Fibroblast of lung (primary cell): ENCODE data around the gene ATL1.

Experiments used
- CTCF ChIP-seq, 2 donors: IDR thresholded peaks in 1 of 2; conservative IDR thresholded peaks in 1 of 2; 1 replicate in 1 of 2; 2 replicates in 1 of 2; pipeline ENCODE4 v1.5.1; 2011 to 2012; ENCODE audit warnings: low read length in 2 of 2, control low read depth in 1 of 2, inconsistent platforms in 1 of 2, low read depth in 1 of 2, mild to moderate bottlenecking in 1 of 2
- EZH2 ChIP-seq: IDR thresholded peaks from 2 replicates; pipeline ENCODE4 v1.5.1; 2012; ENCODE audit warnings: low read length, control low read depth, mild to moderate bottlenecking; ENCODE audit errors: missing control alignments

- TF ChIP-seq CTCF (conservative IDR thresholded peaks at IDR 0.05 in 1 of 2, IDR thresholded peaks at IDR 0.05 in 1 of 2; ENCODE audit: low read depth in 1 of 2, low read length in 2 of 2): no peak
- no peak for TF ChIP-seq EZH2
Observed at GRCh38 chr14:50520947-50521815, 38.8 kb upstream of the ATL1 start.
